ENCODE results near the gene MAPK12.
"Not testable (repeated sequence)": the region's sequence is repeated elsewhere in the genome, so short reads cannot be mapped to it uniquely, and the experiment has no call there.

MAPK12 gene

GRCh38 chr22:50205781-50206569 is 55.5 kb downstream of the MAPK12 start:
- H3K4me3 ChIP-seq (ENCODE audit: low read length), result no peak overlapping the region
- no peaks in the 10 kb centered on the region for H3K27me3 ChIP-seq (ENCODE audit: control insufficient read depth, insufficient read depth, low read length)
- H3K9ac ChIP-seq (ENCODE audit: low read length), result no peak overlapping the region
- H3K9me3 ChIP-seq (ENCODE audit: control insufficient read depth, low read length), result no peaks in the 10 kb centered on the region
- peaks cover 7% of the 10 kb centered on the region for H3K4me1 ChIP-seq (ENCODE audit: control insufficient read depth, insufficient read depth, low read length)
- peaks cover 13% of the 10 kb centered on the region for H3K36me3 ChIP-seq (ENCODE audit: control insufficient read depth, insufficient read depth, low read length)

DNA sequence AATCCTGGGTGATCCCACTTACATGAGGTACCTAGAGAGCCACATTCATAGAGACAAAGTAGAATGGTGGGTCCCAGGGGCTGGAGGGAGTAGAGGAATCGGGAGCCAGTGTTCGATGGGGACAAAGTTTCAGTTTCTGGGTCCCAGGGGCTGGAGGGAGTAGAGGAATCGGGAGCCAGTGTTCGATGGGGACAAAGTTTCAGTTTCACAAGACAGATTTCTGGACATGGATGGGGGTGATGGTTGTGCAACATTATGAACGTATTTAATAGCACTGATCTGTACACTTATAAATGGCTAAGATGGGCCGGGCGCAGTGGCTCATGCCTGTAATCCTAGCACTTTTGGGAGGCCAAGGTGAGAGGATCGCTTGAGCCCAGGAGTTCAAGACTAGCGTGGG is 56.5 kb downstream of the MAPK12 start:
- not testable (repeated sequence) for H3K9me3 ChIP-seq (ENCODE audit: control insufficient read depth, low read length); H3K27me3 ChIP-seq (ENCODE audit: control insufficient read depth, insufficient read depth, low read length); H3K4me3 ChIP-seq (ENCODE audit: low read length); H3K36me3 ChIP-seq (ENCODE audit: control insufficient read depth, insufficient read depth, low read length); H3K4me1 ChIP-seq (ENCODE audit: control insufficient read depth, insufficient read depth, low read length); H3K9ac ChIP-seq (ENCODE audit: low read length)

GRCh38 chr22:50204571-50204970 is 56.9 kb downstream of the MAPK12 start:
- H3K4me1 ChIP-seq (ENCODE audit: control insufficient read depth, insufficient read depth, low read length), result peaks cover 14% of the 10 kb centered on the region
- no peaks in the 10 kb centered on the region for H3K27me3 ChIP-seq (ENCODE audit: control insufficient read depth, insufficient read depth, low read length)
- H3K9ac ChIP-seq (ENCODE audit: low read length), result no peak overlapping the region
- no peak overlapping the region for H3K4me3 ChIP-seq (ENCODE audit: low read length)
- H3K36me3 ChIP-seq (ENCODE audit: control insufficient read depth, insufficient read depth, low read length), result peaks cover 9% of the 10 kb centered on the region
- no peaks in the 10 kb centered on the region for H3K9me3 ChIP-seq (ENCODE audit: control insufficient read depth, low read length)

DNA sequence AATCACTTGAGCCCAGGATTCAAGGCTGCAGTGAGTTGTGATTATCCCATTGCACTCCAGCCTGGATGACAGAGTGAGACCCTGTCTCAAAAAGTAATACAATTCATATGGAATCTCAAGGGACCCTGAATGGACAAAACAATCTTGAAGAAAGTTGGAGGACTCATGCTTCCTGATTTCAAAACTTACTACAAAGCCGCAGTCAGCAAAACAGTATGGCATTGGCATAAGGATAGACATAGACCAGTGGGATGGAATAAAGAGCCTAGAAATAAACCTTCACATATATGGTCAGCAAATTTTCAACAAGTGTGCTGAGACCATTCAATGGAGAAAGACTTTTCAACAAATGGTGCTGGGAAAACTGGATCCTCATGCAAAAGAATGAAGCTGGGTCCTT is 58.2 kb downstream of the MAPK12 start:
- Histone ChIP-seq H3K9me3 (ENCODE audit: control insufficient read depth, low read length) (no peaks in the 10 kb centered on the region), H3K27me3 (ENCODE audit: control insufficient read depth, insufficient read depth, low read length) (no peaks in the 10 kb centered on the region), H3K4me1 (ENCODE audit: control insufficient read depth, insufficient read depth, low read length) (peaks cover 14% of the 10 kb centered on the region), H3K9ac (ENCODE audit: low read length) (no peak overlapping the region), H3K36me3 (ENCODE audit: control insufficient read depth, insufficient read depth, low read length) (peaks cover 9% of the 10 kb centered on the region), H3K4me3 (ENCODE audit: low read length) (no peak overlapping the region)
